ENCODE measurements around the gene ATP10B. TPM values are rescaled to one million over a fixed set of nuclear protein-coding genes. Genes with fewer than 3 reads are reported as not detected.
"Not testable (repeated sequence)": the region's sequence is repeated elsewhere in the genome, so short reads cannot be mapped to it uniquely, and the experiment has no call there.

Gene ATP10B
- total RNA-seq, 2 donors from 2014 or later: 162 to 232 TPM

- intact Hi-C loops (cut with DNase I): no loop called here
- Histone ChIP-seq H3K27ac (no peak overlapping the region), H3K27me3 (no peaks in the 10 kb centered on the region)
Measured at GRCh38 chr5:160835818-160836528, 16.0 kb downstream of the ATP10B start.

GRCh38 chr5:160835376-160835775 is 16.6 kb downstream of the ATP10B start:
- Histone ChIP-seq H3K4me1 (no peaks in the 10 kb centered on the region), H3K36me3 (no peaks in the 10 kb centered on the region), H3K4me3 (no peak overlapping the region), H3K9me3 (no peaks in the 10 kb centered on the region), H3K9ac (ENCODE audit: low read depth in 2 of 2, low read length in 2 of 2) (no peak overlapping the region), H3K27ac (no peak overlapping the region), H3K27me3 (no peaks in the 10 kb centered on the region)
- DNase-seq: no peak
- no peak for TF ChIP-seq CTCF (IDR thresholded peaks at IDR 0.05)
- intact Hi-C loops (cut with DNase I): no loop called here

More at GRCh38 chr5:160835818-160836528, 16.0 kb downstream of the ATP10B start:
- Histone ChIP-seq H3K4me3 (no peak overlapping the region), H3K9ac (ENCODE audit: low read depth in 2 of 2, low read length in 2 of 2) (no peak overlapping the region), H3K9me3 (no peaks in the 10 kb centered on the region), H3K4me1 (no peaks in the 10 kb centered on the region), H3K36me3 (no peaks in the 10 kb centered on the region)
- TF ChIP-seq CTCF (IDR thresholded peaks at IDR 0.05): no peak
- no peak for DNase-seq

GRCh38 chr5:160833806-160834205 is 18.2 kb downstream of the ATP10B start:
- no peak for TF ChIP-seq CTCF (IDR thresholded peaks at IDR 0.05)
- Histone ChIP-seq H3K9ac (ENCODE audit: low read depth in 2 of 2, low read length in 2 of 2) (no peak overlapping the region), H3K4me1 (no peaks in the 10 kb centered on the region), H3K27ac (no peak overlapping the region), H3K27me3 (no peaks in the 10 kb centered on the region), H3K36me3 (no peaks in the 10 kb centered on the region), H3K9me3 (no peaks in the 10 kb centered on the region), H3K4me3 (no peak overlapping the region)
- intact Hi-C loops (cut with DNase I): no loop called here
- no peak for DNase-seq

GRCh38 chr5:160831801-160832200 is 20.2 kb downstream of the ATP10B start:
- intact Hi-C loops (cut with DNase I): no loop called here
- Histone ChIP-seq H3K36me3 (no peaks in the 10 kb centered on the region), H3K27ac (no peak overlapping the region), H3K4me3 (no peak overlapping the region), H3K9ac (ENCODE audit: low read depth in 2 of 2, low read length in 2 of 2) (no peak overlapping the region), H3K4me1 (no peaks in the 10 kb centered on the region), H3K27me3 (no peaks in the 10 kb centered on the region), H3K9me3 (no peaks in the 10 kb centered on the region)
- TF ChIP-seq CTCF (IDR thresholded peaks at IDR 0.05): no peak
- DNase-seq: no peak

- Histone ChIP-seq H3K27ac (no peak overlapping the region), H3K4me3 (no peak overlapping the region), H3K9me3 (no peaks in the 10 kb centered on the region), H3K4me1 (no peaks in the 10 kb centered on the region), H3K9ac (ENCODE audit: low read depth in 2 of 2, low read length in 2 of 2) (no peak overlapping the region), H3K36me3 (no peaks in the 10 kb centered on the region), H3K27me3 (no peaks in the 10 kb centered on the region)
- TF ChIP-seq CTCF (IDR thresholded peaks at IDR 0.05): no peak
- no peak for DNase-seq
- intact Hi-C loops (cut with DNase I): no loop called here
Measured at GRCh38 chr5:160824301-160825001, 27.6 kb downstream of the ATP10B start.

GRCh38 chr5:160812996-160813395 is 39.0 kb downstream of the ATP10B start:
- H3K36me3 ChIP-seq; H3K4me3 ChIP-seq; H3K4me1 ChIP-seq; intact Hi-C loops (cut with DNase I); H3K9me3 ChIP-seq; H3K27me3 ChIP-seq; H3K9ac ChIP-seq (ENCODE audit: low read depth in 2 of 2, low read length in 2 of 2); DNase-seq; H3K27ac ChIP-seq: not testable (repeated sequence)
